HG02798 (cell line): ENCODE results near the gene NUP93.
A peak's percentile ranks its signal among the peaks of the same experiment; 100 is the strongest.
"Not testable (repeated sequence)": the region's sequence is repeated elsewhere in the genome, so short reads cannot be mapped to it uniquely, and the experiment has no call there.

Source experiments
- ATAC-seq: cut with Tn5 transposase; IDR thresholded peaks from one replicate; pipeline ENCODE4 v1.9.1; 2021; ENCODE audit warnings: mild to moderate bottlenecking; ENCODE audit not compliant: unreplicated experiment, poor library complexity

Gene NUP93

DNA sequence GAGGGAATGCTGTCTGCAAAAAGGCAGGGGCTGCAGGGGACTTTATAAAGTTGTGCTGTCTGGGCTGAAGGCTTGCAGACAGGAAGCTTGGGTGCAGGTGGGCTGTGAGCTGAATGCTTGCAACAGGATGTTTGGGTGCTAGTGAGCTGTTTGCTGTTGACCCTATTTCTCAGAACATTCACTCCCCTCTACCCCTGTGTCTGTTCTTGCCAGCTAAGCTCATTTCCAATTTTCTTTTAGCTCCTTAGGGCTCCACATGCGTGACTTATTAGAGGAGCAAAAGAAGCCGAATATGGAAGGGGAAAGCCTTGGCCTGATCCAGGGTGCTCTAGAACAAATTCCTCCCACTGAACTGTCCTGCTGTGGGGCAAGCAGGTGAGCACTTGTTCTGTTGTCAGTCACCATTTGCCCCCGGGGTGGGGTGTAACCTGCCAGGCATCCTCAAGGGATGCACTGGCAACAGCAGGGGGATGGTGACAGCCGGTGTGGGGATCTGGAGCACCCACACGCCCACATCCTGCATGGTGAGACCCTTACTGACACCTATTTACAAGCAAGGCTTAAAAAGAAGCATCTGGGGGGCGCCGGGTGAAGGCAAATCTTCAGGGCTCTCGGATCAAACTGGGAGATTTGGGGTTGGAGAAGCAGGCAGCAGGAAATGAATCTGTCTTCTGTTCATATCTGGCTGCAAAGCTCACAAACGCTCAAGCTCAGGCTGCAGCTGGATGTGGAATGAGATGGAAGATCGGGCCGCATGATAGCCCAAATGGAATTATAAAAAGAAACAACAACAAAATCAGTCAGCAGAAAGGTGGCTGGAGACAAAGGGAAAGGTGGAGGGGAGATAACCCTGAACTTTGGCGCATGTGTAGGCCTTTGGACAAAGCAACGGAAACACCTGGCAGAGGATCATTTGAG, 21.1 kb upstream of the NUP93 start:
- no peak for ATAC-seq

GRCh38 chr16:56709443-56710040, 20.4 kb upstream of the NUP93 start:
- ATAC-seq: no peak

GRCh38 chr16:56710181-56710737, 19.7 kb upstream of the NUP93 start:
- ATAC-seq: no peak

DNA sequence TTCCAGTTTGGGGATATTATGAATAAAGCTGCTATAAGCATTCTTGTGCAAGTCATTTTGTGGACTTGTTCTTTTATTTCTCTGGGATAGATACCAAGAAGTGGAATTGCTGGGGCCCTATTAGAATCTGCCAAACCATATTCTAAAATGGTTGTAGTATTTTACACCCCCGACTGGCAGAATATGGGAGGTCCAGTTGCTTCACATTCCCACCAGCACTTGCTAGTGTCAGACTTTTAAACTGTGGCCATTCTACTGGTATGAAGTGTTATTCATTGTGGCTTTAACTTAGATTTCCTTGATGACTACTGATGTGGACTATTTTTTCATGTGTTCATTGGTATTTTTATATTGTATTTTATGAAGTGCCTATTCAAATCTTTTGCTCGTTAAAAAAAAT, 18.1 kb upstream of the NUP93 start:
- no peak for ATAC-seq

DNA sequence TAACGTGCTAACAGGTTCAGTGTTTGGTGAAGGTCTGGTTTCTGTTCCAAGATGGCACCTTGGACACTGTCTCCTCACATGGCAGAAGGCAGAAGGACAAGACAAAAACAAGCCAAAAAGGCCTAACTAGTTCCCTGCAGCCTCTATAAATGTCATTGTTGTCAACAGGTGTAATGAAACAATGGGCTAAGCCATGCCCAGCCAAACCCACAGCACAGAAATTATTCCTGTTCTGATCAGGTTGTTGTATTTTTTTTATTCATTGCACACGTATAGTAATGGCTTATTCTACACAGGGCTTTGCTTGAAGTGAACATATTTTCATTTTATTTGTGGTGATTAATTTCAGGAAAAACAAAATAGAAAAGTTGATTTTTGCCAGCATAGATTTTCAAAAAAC, 16.1 kb upstream of the NUP93 start:
- ATAC-seq: no peak

GRCh38 chr16:56715126-56715525, 14.8 kb upstream of the NUP93 start:
- ATAC-seq: no peak

GRCh38 chr16:56716761-56717160, 13.2 kb upstream of the NUP93 start:
- no peak for ATAC-seq

DNA sequence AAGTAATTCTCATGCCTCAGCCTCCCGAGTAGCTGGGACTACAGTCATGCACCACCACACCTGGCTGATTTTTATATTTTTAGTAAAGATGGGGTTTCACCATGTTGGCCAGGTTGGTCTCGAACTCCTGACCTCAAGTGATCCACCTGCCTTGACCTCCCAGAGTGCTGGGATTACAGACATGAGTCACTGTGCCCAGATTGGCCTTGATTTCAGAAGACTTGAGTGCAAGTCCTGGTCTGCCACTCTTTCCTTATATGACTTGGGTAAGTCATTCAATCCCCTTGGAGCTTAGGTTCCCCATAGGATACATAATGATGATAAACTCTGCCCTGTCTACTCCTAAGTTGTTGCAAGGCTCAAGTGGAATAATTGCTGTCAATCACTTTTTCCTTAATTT, 12.4 kb upstream of the NUP93 start:
- ATAC-seq: not testable (repeated sequence)

DNA sequence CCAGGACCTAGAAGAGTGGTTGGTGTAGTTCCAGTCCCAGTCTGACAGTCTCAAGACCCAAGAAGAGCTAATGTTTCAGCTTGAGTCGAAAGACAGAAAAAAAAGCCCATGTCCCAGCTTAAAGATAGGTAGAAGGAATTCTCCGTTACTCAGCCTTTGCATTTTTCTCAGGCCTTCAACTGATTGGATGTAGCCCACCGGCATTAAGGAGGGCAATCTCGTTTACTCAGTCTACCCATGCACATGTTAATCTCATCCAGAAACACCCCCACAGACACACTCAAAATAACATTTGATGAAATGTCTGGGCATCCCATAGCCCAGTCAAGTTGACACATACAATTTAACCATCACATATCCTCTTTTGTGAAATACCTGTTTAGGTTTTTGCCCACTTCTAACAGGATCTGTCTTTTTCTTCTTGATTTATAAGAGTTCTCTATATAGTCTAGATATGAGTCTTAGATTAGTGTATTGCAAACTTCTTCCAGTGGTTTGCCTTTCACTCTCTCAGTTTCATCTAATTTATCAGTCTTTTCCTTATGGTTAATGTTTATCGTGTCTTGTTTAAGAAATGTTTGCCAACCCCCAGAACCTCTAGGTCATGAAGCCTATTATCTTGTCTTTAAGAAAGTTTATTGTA, 7.6 kb upstream of the NUP93 start:
- no peak for ATAC-seq

- no peak for ATAC-seq
These were observed 5.7 kb upstream of the NUP93 start for GRCh38 chr16:56724191-56724590.

GRCh38 chr16:56726283-56726682, 3.6 kb upstream of the NUP93 start:
- ATAC-seq: no peak

DNA sequence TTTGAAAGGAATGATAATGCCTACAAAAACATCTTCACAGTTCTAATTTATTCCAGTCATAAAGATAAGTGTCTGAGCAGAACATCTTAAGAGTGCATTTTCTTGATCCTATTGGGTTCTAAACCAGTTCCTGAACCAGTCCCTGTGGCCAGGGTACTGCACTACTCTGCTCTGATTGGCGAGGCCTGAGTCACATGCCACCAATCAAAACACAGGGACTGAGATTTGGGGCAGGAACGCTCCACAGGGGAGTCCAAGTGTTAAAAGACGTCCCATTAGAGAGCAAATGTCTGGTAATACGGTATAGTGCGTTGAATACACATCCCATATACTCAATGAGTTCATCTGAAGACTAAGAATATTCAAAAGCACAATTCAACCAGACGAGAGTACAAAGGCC, 3.0 kb upstream of the NUP93 start:
- no peak for ATAC-seq

DNA sequence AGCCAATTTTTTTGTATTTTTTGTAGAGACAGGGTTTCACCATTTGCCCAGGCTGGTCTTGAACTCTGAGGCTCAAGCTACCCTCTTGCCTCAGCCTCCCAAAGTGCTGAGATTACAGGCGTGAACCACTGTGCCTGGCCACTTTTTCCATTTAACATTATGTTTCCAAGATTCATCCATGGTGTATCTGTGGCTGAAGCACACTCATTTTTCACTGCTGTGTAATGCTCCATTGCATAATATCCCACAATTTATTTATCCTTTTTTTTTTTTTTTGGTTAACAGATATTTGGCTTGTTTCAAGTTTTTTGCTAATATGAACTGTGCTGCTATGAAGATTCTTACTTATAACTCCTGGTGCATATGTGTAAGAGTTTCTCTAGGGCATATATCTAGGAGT, 1.9 kb upstream of the NUP93 start:
- ATAC-seq: no peak

DNA sequence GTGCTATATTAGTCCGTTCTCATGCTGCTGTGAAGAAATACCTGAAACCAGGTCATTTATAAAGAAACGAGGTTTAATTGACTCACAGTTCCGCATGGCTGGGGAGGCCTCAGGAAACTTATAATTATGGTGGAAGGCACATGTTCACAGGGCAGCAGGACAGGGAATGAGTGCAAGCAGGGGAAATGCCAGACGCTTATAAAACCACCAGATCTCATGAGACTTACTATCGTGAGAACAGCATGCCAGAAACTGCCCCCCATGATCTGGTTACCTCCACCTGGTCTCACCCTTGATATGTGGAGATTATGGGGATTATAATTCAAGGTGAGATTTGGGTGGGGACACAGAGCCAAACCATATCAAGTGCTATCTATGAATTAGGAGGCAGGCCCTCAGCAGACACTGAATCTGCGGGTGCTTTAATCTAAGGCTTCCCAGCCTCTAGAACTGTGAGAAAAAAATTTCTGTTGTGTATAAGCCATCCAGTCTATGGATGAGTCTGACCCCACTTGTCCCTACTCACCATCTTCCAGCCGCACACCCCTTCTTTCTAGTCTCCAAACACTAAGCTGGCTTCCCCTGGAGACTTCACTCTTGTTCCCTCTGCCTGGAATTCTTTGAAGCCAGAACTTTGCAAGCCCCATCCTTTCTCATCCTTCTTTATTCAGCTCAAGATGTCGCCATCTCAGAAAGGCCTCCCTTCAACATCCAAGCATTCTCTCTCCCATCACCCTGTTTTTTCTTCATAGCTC, 772 bp upstream of the NUP93 start:
- ATAC-seq: no peak

DNA sequence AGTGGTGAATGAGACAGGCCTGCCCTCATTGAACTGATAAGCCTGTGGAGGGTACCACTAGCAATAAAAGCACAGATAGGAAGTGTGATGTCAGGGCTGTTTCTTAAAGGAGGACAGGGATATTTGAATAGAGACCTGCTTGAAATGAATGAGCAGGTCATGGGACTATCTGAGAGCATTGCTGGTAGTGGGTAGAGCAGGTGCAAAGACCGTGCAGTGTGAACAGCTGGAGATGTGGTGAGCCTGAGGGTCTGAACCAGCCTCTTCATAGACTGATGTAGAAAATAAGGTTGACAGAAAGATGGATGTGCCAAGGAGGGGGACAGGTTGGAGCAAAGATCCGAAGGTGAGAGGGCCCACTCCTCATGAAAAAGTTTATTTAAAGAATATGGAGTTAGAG, 2.4 kb downstream of the NUP93 start:
- peak; percentile 37 for ATAC-seq

GRCh38 chr16:56732832-56733231, 2.9 kb downstream of the NUP93 start:
- ATAC-seq: peak; percentile 31

- no peak for ATAC-seq
These were observed 4.5 kb downstream of the NUP93 start for GRCh38 chr16:56734429-56734828.

GRCh38 chr16:56736476-56736875, 6.5 kb downstream of the NUP93 start:
- no peak for ATAC-seq

DNA sequence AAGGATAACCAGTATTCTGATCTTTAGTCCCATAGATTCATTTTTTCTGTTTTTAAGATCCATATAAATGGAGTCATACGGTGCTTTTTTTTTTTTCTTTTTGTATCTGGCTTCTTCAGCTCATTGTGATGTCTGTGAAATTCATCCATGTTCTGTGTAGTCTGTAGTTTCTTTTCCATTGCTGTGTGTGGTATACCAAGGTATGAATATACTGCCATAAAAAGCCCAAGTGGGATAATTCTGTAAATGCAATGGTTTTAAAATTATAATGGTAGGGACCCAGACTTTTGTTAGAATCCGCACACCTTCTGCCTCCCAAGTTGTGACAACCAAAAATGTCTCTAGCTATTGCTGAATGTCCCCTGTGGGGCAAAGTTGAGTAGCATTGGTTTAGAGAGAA, 7.6 kb downstream of the NUP93 start:
- no peak for ATAC-seq

DNA sequence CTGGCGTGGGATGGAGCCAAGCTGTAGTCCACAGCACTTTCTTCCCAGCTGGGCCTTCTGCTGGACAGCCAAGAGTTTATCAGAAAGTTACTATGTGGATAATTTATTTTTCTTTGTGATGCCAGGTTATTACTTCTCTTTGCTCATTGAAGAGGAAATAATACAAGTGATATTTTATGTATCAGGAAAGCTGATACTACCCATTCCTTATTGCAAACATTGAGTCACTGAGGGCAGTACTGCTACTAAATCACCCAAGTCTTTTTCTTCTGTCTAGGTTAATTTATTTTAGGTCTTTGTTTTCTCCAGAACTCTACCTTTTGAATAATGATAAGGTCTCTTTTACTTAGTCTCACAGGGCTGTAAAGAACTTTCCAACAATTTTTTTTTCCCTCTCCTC, 8.3 kb downstream of the NUP93 start:
- ATAC-seq: no peak
